ENCODE results near the gene TTI1.

Gene TTI1

DNA sequence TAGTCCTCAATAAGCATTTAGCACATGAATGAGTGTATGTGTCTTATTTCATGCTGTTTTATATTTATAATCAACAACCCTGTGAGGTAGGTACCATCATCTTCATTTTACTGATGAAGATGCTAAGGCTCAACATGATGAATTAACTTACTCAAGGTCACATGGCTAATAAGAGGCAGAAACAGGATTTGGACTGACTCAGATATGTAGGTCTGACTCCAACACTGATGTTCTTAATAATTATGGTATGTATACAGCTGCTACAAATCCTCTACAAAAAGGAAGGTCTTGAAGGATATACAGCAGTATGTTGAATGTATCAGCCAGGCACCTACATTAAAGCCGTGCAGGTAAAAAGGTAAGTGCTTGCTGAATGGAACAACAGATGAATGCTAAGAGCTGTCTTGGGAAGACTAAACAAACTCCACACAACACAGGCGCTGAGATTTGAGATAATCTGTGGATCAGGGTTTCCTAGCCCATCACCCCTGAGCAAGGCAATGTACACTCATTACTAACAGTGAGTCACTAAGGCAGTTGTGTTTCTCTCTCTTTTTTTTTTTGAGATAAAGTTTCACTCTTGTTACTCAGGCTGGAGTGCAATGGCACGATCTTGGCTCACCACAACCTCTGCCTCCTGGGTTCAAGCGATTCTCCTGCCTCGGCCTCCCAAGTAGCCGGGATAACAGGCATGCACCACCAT is 31.9 kb downstream of the TTI1 start:
- Histone ChIP-seq H3K4me2 (ENCODE audit: insufficient read depth, low read length) (no peak overlapping the region), H3K4me1 (ENCODE audit: insufficient read depth, low read length) (no peaks in the 10 kb centered on the region), H3K79me2 (ENCODE audit: insufficient read depth, low read length) (0 out of 2 replicates have a peak, but pooled peaks cover under 1% of the 10 kb centered on the region), H3K27me3 (ENCODE audit: insufficient read depth, low read length, poor library complexity) (no peaks in the 10 kb centered on the region), H3K27ac (ENCODE audit: low read length) (no peak overlapping the region), H3K4me3 (ENCODE audit: low read depth in 1 of 2, low read length in 2 of 2) (no peak overlapping the region), H4K20me1 (ENCODE audit: insufficient read depth, low read length) (peaks cover 6% of the 10 kb centered on the region; the same call in 1 of the 2 replicates), H3K9ac (ENCODE audit: low read depth, low read length) (no peak overlapping the region), H2AFZ (ENCODE audit: low read depth, low read length) (no peak overlapping the region), H3K36me3 (ENCODE audit: insufficient read depth, low read length) (peaks cover 94% of the 10 kb centered on the region), H3K9me3 (ENCODE audit: insufficient read depth, low read length, severe bottlenecking) (no peaks in the 10 kb centered on the region)
- ATAC-seq (ENCODE audit: insufficient read depth, low read depth) (no peak), DNase-seq (no peak)
- TF ChIP-seq EZH2 (IDR thresholded peaks at IDR 0.05; ENCODE audit: borderline replicate concordance, low read depth, low read length, severe bottlenecking): no peak
- TF ChIP-seq, protein P1, sequence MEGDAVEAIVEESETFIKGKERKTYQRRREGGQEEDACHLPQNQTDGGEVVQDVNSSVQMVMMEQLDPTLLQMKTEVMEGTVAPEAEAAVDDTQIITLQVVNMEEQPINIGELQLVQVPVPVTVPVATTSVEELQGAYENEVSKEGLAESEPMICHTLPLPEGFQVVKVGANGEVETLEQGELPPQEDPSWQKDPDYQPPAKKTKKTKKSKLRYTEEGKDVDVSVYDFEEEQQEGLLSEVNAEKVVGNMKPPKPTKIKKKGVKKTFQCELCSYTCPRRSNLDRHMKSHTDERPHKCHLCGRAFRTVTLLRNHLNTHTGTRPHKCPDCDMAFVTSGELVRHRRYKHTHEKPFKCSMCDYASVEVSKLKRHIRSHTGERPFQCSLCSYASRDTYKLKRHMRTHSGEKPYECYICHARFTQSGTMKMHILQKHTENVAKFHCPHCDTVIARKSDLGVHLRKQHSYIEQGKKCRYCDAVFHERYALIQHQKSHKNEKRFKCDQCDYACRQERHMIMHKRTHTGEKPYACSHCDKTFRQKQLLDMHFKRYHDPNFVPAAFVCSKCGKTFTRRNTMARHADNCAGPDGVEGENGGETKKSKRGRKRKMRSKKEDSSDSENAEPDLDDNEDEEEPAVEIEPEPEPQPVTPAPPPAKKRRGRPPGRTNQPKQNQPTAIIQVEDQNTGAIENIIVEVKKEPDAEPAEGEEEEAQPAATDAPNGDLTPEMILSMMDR (IDR thresholded peaks at IDR 0.05; ENCODE audit: borderline replicate concordance, extremely low read depth, low read length, poor library complexity, severe bottlenecking): no peak

DNA sequence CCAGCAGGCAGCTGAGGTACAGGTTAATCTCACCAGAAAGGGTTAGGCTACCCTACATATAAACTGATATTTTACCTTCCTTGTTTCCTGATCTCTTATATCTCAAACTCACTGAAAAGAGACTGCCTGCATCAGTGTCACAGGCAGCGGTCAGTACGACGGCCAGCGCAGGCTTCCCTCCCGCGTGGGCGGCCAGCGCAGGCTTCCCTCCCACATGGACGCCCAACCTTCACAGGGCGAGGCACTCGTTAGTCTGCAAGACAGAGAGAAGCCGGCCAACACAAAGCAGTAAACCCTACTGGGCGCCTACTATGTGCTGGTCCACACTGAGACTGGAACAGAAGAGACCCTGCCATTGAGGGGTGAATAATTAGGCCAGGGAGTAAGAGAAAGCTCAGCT is 33.0 kb downstream of the TTI1 start:
- H2AFZ ChIP-seq (ENCODE audit: low read depth, low read length): no peak overlapping the region
- no peaks in the 10 kb centered on the region for H3K27me3 ChIP-seq (ENCODE audit: insufficient read depth, low read length, poor library complexity)
- H3K27ac ChIP-seq (ENCODE audit: low read length): no peak overlapping the region
- no peak for ATAC-seq (ENCODE audit: insufficient read depth, low read depth)
- H3K79me2 ChIP-seq (ENCODE audit: insufficient read depth, low read length): no peaks in the 10 kb centered on the region
- no peaks in the 10 kb centered on the region for H3K9me3 ChIP-seq (ENCODE audit: insufficient read depth, low read length, severe bottlenecking)
- no peak overlapping the region for H3K9ac ChIP-seq (ENCODE audit: low read depth, low read length)
- 0 out of 2 replicates have a peak, but pooled peaks cover 2% of the 10 kb centered on the region for H4K20me1 ChIP-seq (ENCODE audit: insufficient read depth, low read length)
- no peak overlapping the region for H3K4me2 ChIP-seq (ENCODE audit: insufficient read depth, low read length)
- no peaks in the 10 kb centered on the region for H3K4me1 ChIP-seq (ENCODE audit: insufficient read depth, low read length)
- H3K36me3 ChIP-seq (ENCODE audit: insufficient read depth, low read length): peaks cover 95% of the 10 kb centered on the region
- TF ChIP-seq EZH2 (IDR thresholded peaks at IDR 0.05; ENCODE audit: borderline replicate concordance, low read depth, low read length, severe bottlenecking): no peak
- TF ChIP-seq, protein P1 (IDR thresholded peaks at IDR 0.05; ENCODE audit: borderline replicate concordance, extremely low read depth, low read length, poor library complexity, severe bottlenecking): no peak
- DNase-seq: no peak
- no peak overlapping the region for H3K4me3 ChIP-seq (ENCODE audit: low read depth in 1 of 2, low read length in 2 of 2)

DNA sequence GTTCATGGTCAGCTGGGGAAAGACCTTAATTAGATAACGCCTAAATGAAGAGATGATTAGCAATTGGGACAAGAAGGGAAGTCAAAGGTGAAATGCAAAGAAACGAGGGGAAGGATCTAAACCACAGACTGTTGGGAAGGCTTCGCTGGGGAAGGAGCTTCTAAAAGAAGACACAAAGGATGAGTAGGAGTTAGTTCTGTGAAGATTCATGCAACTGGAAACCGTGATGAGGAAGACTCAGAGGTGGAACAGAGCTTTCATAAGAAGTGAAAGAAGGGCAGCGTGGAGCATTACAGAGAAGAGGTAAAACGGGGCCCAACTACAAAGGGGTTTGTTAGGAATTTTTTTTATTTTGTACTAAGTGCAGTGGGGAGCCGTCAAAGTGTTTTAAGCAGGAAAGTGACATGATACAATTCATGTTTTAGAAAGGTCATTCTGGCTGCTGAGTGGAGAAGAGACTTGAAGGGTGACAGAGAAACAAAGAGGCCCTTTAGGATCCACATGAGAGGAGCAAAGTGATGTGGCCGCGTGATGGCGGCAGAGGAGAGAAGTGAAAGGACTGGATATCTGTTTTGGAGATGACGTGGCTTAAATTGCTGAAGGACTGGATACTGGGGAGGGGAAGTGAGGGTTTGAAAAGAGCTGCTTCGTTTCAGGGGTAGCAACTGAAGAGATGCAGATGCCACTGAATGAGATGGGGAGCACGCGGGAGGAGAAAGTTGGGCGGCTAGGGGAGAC is 33.6 kb downstream of the TTI1 start:
- Histone ChIP-seq H2AFZ (ENCODE audit: low read depth, low read length) (no peak overlapping the region), H3K36me3 (ENCODE audit: insufficient read depth, low read length) (peaks cover 96% of the 10 kb centered on the region), H3K4me3 (ENCODE audit: low read depth in 1 of 2, low read length in 2 of 2) (no peak overlapping the region), H3K79me2 (ENCODE audit: insufficient read depth, low read length) (no peaks in the 10 kb centered on the region), H3K27me3 (ENCODE audit: insufficient read depth, low read length, poor library complexity) (no peaks in the 10 kb centered on the region), H3K9me3 (ENCODE audit: insufficient read depth, low read length, severe bottlenecking) (no peaks in the 10 kb centered on the region), H3K27ac (ENCODE audit: low read length) (no peak overlapping the region), H3K4me2 (ENCODE audit: insufficient read depth, low read length) (no peak overlapping the region), H3K4me1 (ENCODE audit: insufficient read depth, low read length) (no peaks in the 10 kb centered on the region), H4K20me1 (ENCODE audit: insufficient read depth, low read length) (0 out of 2 replicates have a peak, but pooled peaks cover 2% of the 10 kb centered on the region), H3K9ac (ENCODE audit: low read depth, low read length) (no peak overlapping the region)
- TF ChIP-seq, protein P1 (IDR thresholded peaks at IDR 0.05; ENCODE audit: borderline replicate concordance, extremely low read depth, low read length, poor library complexity, severe bottlenecking): no peak
- TF ChIP-seq EZH2 (IDR thresholded peaks at IDR 0.05; ENCODE audit: borderline replicate concordance, low read depth, low read length, severe bottlenecking): no peak
- DNase-seq (no peak), ATAC-seq (ENCODE audit: insufficient read depth, low read depth) (no peak)
